HepG2 (cell line): ENCODE results near the gene PTCD1. TPM values are rescaled to one million over a fixed set of nuclear protein-coding genes. Genes with fewer than 3 reads are reported as not detected.

Experiments used
- AGO2 ChIP-seq: fragments of 200-400 bp; formaldehyde crosslinking; optimal IDR thresholded peaks from 2 replicates; pipeline ENCODE3; 2017; ENCODE audit warnings: mild to moderate bottlenecking, low read depth, low read length, moderate library complexity
- ARNT ChIP-seq: fragments of 450-650 bp; IDR thresholded peaks from 2 replicates; pipeline ENCODE4 v1.6.1; 2017
- FOXO1 ChIP-seq: sonication (generic); formaldehyde crosslinking; IDR thresholded peaks from 2 replicates; pipeline ENCODE4 v1.4.0; 2020; ENCODE audit warnings: missing genetic modification reagents
- HNF4G ChIP-seq, 2 experiments: sonication (generic) in 1 of 2; formaldehyde crosslinking in 1 of 2; IDR thresholded peaks; 2 replicates each; pipeline versions ENCODE4 v1.4.0 to v1.6.1; 2011 to 2020; ENCODE audit warnings: borderline replicate concordance in 2 of 2, low read depth in 2 of 2, mild to moderate bottlenecking in 2 of 2, low read length in 1 of 2, missing genetic modification reagents in 1 of 2, moderate library complexity in 1 of 2
- HOXD1 ChIP-seq: sonication (generic); formaldehyde crosslinking; IDR thresholded peaks from 2 replicates; pipeline ENCODE4 v1.5.0; 2020; ENCODE audit warnings: missing genetic modification reagents
- IKZF4 ChIP-seq: sonication (generic); formaldehyde crosslinking; IDR thresholded peaks from 2 replicates; pipeline ENCODE4 v1.5.1; 2020; ENCODE audit warnings: borderline replicate concordance, mild to moderate bottlenecking, low read depth, missing genetic modification reagents; ENCODE audit errors: not compliant biosample characterization
- KDM1A ChIP-seq: IDR thresholded peaks from 2 replicates; pipeline ENCODE4 v1.6.1; 2016; ENCODE audit warnings: missing compliant biosample characterization
- REPIN1 ChIP-seq: sonication (generic); formaldehyde crosslinking; IDR thresholded peaks from 2 replicates; pipeline ENCODE4 v1.8.0; 2022; ENCODE audit warnings: missing genetic modification reagents, low read depth, mild to moderate bottlenecking, borderline replicate concordance
- ZNF331 ChIP-seq: sonication (generic); formaldehyde crosslinking; IDR thresholded peaks from 2 replicates; pipeline ENCODE4 v1.4.0; 2020; ENCODE audit warnings: missing genetic modification reagents
- ZNF7 ChIP-seq: IDR thresholded peaks from 2 replicates; pipeline ENCODE4 v1.6.1; 2016; ENCODE audit warnings: missing biosample characterization, missing genetic modification reagents
- polyA plus RNA-seq, 8 experiments: library from polyadenylated mRNA; depleted of rRNA in 3 of 8; stranded (reverse) in 7 of 8; unstranded in 1 of 8; fragments of >200 nt; fragmentation: Illumina TruSeq in 4 of 8; extraction: Trizol in 4 of 8; gene quantifications; 2 replicates each; pipeline versions ENCODE4 v1.2.1 to v1.2.3, GENCODE V29; 2011 to 2016; ENCODE audit warnings: low read depth in 4 of 8, missing spikeins in 1 of 8, mixed read lengths in 1 of 8; ENCODE audit not compliant: insufficient read depth in 1 of 8
- total RNA-seq, 5 experiments: library from RNA; depleted of rRNA; stranded (reverse); fragments of >200 nt; fragmentation: Illumina TruSeq; extraction: Trizol; gene quantifications; 2 replicates each; pipeline ENCODE4 v1.2.3, GENCODE V29; 2016; ENCODE audit warnings: low read depth in 1 of 5
- TF ChIP-seq, protein P1 (sequence below): sonication (generic); formaldehyde crosslinking; IDR thresholded peaks from 2 replicates; pipeline ENCODE4 v1.5.0; 2020; ENCODE audit warnings: mild to moderate bottlenecking, missing genetic modification reagents, borderline replicate concordance
- TF ChIP-seq, protein P2 (sequence below), 2 experiments: IDR thresholded peaks; 2 replicates each; pipeline ENCODE4 v1.6.1; 2011 to 2012; ENCODE audit warnings: low read length in 2 of 2, borderline replicate concordance in 1 of 2, low read depth in 1 of 2, mild to moderate bottlenecking in 1 of 2, moderate library complexity in 1 of 2
- TF ChIP-seq, protein P3 (sequence below): sonication (generic); formaldehyde crosslinking; IDR thresholded peaks from 2 replicates; pipeline ENCODE4 v1.5.1; 2020; ENCODE audit warnings: missing genetic modification reagents, mild to moderate bottlenecking, borderline replicate concordance

The PTCD1 gene
- total and polyA plus RNA-seq, 2 of the 13 experiments (the other 11 are each of a cell fraction or from before 2014, with no cell fraction given): 3.0 to 8.4 TPM

DNA sequence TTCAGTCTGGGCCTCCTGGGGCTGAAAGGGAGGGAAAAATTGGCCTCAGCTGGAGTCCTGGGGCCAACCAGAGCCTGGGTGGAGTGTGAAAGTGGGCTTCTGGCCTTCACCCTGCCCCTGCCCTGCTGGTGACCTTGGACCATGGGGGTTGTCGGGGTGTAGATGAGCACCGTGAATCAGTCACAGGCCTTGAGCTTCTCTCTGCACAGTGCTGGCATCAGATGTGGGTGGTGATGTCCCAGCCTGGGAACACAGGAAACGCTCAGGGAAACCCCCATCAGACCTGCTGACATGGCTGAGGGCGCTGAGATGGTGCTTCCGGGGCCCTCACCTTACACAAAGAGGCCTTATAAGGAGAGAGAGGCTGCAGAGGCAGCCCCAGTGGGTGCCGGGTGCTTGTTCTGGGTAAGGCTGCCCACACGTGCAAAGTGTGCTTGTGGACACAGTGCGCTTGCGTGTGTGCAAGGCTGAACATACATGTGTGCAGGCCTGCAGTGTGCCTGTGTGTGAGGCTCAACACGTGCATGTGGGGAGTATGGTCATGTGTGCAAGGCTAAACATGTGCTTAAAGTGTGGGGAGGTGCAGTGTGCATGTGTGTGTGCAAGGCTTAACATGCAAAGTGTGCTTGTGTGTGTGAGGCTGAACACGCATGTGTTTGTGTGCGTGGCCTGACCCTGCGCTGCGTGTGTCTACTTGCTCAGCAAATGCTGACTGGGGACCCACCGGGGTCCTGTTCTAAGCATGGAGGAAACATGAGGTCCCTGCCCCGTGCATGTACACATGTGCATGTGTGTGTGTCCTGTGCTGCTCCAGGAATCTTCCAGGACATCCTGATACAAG is 57.6 kb downstream of the PTCD1 start (continued):
- TF ChIP-seq, protein P1, sequence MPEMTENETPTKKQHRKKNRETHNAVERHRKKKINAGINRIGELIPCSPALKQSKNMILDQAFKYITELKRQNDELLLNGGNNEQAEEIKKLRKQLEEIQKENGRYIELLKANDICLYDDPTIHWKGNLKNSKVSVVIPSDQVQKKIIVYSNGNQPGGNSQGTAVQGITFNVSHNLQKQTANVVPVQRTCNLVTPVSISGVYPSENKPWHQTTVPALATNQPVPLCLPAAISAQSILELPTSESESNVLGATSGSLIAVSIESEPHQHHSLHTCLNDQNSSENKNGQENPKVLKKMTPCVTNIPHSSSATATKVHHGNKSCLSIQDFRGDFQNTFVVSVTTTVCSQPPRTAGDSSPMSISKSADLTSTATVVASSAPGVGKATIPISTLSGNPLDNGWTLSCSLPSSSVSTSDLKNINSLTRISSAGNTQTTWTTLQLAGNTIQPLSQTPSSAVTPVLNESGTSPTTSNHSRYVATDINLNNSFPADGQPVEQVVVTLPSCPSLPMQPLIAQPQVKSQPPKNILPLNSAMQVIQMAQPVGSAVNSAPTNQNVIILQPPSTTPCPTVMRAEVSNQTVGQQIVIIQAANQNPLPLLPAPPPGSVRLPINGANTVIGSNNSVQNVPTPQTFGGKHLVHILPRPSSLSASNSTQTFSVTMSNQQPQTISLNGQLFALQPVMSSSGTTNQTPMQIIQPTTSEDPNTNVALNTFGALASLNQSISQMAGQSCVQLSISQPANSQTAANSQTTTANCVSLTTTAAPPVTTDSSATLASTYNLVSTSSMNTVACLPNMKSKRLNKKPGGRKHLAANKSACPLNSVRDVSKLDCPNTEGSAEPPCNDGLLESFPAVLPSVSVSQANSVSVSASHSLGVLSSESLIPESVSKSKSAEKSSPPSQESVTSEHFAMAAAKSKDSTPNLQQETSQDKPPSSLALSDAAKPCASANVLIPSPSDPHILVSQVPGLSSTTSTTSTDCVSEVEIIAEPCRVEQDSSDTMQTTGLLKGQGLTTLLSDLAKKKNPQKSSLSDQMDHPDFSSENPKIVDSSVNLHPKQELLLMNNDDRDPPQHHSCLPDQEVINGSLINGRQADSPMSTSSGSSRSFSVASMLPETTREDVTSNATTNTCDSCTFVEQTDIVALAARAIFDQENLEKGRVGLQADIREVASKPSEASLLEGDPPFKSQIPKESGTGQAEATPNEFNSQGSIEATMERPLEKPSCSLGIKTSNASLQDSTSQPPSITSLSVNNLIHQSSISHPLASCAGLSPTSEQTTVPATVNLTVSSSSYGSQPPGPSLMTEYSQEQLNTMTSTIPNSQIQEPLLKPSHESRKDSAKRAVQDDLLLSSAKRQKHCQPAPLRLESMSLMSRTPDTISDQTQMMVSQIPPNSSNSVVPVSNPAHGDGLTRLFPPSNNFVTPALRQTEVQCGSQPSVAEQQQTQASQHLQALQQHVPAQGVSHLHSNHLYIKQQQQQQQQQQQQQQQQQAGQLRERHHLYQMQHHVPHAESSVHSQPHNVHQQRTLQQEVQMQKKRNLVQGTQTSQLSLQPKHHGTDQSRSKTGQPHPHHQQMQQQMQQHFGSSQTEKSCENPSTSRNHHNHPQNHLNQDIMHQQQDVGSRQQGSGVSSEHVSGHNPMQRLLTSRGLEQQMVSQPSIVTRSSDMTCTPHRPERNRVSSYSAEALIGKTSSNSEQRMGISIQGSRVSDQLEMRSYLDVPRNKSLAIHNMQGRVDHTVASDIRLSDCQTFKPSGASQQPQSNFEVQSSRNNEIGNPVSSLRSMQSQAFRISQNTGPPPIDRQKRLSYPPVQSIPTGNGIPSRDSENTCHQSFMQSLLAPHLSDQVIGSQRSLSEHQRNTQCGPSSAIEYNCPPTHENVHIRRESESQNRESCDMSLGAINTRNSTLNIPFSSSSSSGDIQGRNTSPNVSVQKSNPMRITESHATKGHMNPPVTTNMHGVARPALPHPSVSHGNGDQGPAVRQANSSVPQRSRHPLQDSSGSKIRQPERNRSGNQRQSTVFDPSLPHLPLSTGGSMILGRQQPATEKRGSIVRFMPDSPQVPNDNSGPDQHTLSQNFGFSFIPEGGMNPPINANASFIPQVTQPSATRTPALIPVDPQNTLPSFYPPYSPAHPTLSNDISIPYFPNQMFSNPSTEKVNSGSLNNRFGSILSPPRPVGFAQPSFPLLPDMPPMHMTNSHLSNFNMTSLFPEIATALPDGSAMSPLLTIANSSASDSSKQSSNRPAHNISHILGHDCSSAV (CRISPR knock-in tag): no peak
- TF ChIP-seq, protein P2, sequence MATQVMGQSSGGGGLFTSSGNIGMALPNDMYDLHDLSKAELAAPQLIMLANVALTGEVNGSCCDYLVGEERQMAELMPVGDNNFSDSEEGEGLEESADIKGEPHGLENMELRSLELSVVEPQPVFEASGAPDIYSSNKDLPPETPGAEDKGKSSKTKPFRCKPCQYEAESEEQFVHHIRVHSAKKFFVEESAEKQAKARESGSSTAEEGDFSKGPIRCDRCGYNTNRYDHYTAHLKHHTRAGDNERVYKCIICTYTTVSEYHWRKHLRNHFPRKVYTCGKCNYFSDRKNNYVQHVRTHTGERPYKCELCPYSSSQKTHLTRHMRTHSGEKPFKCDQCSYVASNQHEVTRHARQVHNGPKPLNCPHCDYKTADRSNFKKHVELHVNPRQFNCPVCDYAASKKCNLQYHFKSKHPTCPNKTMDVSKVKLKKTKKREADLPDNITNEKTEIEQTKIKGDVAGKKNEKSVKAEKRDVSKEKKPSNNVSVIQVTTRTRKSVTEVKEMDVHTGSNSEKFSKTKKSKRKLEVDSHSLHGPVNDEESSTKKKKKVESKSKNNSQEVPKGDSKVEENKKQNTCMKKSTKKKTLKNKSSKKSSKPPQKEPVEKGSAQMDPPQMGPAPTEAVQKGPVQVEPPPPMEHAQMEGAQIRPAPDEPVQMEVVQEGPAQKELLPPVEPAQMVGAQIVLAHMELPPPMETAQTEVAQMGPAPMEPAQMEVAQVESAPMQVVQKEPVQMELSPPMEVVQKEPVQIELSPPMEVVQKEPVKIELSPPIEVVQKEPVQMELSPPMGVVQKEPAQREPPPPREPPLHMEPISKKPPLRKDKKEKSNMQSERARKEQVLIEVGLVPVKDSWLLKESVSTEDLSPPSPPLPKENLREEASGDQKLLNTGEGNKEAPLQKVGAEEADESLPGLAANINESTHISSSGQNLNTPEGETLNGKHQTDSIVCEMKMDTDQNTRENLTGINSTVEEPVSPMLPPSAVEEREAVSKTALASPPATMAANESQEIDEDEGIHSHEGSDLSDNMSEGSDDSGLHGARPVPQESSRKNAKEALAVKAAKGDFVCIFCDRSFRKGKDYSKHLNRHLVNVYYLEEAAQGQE (IDR thresholded peaks at IDR 0.05; ENCODE audit: borderline replicate concordance in 1 of 2, low read depth in 1 of 2, low read length in 2 of 2): no peak
- TF ChIP-seq FOXO1 (CRISPR knock-in tag): peak; percentile 46; the same call in 1 of the 2 replicates
- TF ChIP-seq IKZF4 (CRISPR knock-in tag): no peak
- no peak for TF ChIP-seq KDM1A (CRISPR knock-in tag)
- TF ChIP-seq HOXD1 (CRISPR knock-in tag): no peak
- no peak for TF ChIP-seq ZNF7
- no peak for TF ChIP-seq ARNT
- TF ChIP-seq, protein P3, sequence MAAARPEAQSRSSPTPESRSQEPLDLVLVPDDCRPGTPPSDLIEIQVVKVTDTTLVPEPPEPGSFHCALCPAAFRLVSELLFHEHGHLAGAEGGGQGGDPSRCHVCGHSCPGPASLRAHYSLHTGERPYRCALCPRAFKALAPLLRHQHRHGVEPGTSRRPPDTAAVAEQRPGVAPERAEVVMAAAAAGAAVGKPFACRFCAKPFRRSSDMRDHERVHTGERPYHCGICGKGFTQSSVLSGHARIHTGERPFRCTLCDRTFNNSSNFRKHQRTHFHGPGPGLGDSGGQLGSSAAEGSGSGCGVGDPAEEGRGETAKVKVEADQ: peak; percentile 46; the same call in 1 of the 2 replicates
- TF ChIP-seq AGO2: peak; percentile 65
- TF ChIP-seq ZNF331 (CRISPR knock-in tag): no peak
- TF ChIP-seq HNF4G (IDR thresholded peaks at IDR 0.05; ENCODE audit: borderline replicate concordance, low read depth, low read length): no peak
- 0 out of 2 replicates have a peak, but pooled peaks have one; percentile 5 for TF ChIP-seq HNF4G (CRISPR knock-in tag; IDR thresholded peaks at IDR 0.05; ENCODE audit: borderline replicate concordance, low read depth)
- 0 out of 2 replicates have a peak, but pooled peaks have one; percentile 8 for TF ChIP-seq REPIN1 (CRISPR knock-in tag)
